IMR-90 (cell line): ENCODE results near the gene WDCP. TPM values are rescaled to one million over a fixed set of nuclear protein-coding genes. Genes with fewer than 3 reads are reported as not detected.

Experiments used
- ATAC-seq: fragments of 200-7000 bp; cut with Tn5 transposase; 2 replicates; pipeline ENCODE4 v1.9.1; 2020; ENCODE audit warnings: low read depth, mild to moderate bottlenecking, moderate library complexity
- BruUV-seq: library from RNA; stranded (reverse); fragments of 400-500 nt; replicated peaks from 2 replicates; lab custom pipeline; 2021; lab: Mats Ljungman, UMichigan
- CTCF ChIA-PET: fragments of 300-600 bp; formaldehyde crosslinking; extraction: SDS; loops from one replicate; lab custom pipeline; 2021; ENCODE audit warnings: antibody characterized with exemption; lab: Yijun Ruan, JAX
- POLR2A ChIA-PET: fragments of 300-600 bp; sonication (Branson Sonifier 250); formaldehyde crosslinking; loops from one replicate; lab custom pipeline; 2022; ENCODE audit warnings: antibody characterized with exemption; ENCODE audit not compliant: unreplicated experiment; lab: Charles Lee
- DNase-seq: peaks from one replicate; pipeline ENCODE4 v3.0.0; 2013
- H2AFZ ChIP-seq: replicated peaks from 2 replicates; pipeline ENCODE3; 2013; ENCODE audit warnings: low read length, mild to moderate bottlenecking; ENCODE audit not compliant: poor library complexity
- H2AK5ac ChIP-seq: 2 replicates; pipeline ENCODE4 v1.6.1; 2013; ENCODE audit warnings: low read depth, low read length, inconsistent platforms
- H2AK9ac ChIP-seq: replicated peaks from 2 replicates; pipeline ENCODE3; 2013; ENCODE audit warnings: mild to moderate bottlenecking, low read depth, low read length, moderate library complexity; ENCODE audit not compliant: poor library complexity
- H2BK120ac ChIP-seq: 2 replicates; pipeline ENCODE4 v1.6.1; 2013; ENCODE audit warnings: low read depth, low read length, inconsistent platforms
- H2BK15ac ChIP-seq: 3 replicates; pipeline ENCODE4 v1.6.1; 2013; ENCODE audit warnings: low read depth, low read length, inconsistent platforms
- H2BK20ac ChIP-seq: 2 replicates; pipeline ENCODE4 v1.6.1; 2013; ENCODE audit warnings: low read depth, mild to moderate bottlenecking, inconsistent platforms, low read length, moderate library complexity
- H2BK5ac ChIP-seq: 2 replicates; pipeline ENCODE4 v1.6.1; 2013; ENCODE audit warnings: mild to moderate bottlenecking, low read depth, low read length, inconsistent platforms; ENCODE audit not compliant: poor library complexity, severe bottlenecking
- H3K14ac ChIP-seq: replicated peaks from 2 replicates; pipeline ENCODE4 v1.6.1; 2013; ENCODE audit warnings: low read depth, low read length, inconsistent platforms
- H3K18ac ChIP-seq: 2 replicates; pipeline ENCODE4 v1.6.1; 2013; ENCODE audit warnings: low read depth, low read length, control low read depth
- H3K23ac ChIP-seq: 2 replicates; pipeline ENCODE4 v1.6.1; 2013; ENCODE audit warnings: low read depth, low read length, inconsistent platforms
- H3K27ac ChIP-seq: 2 replicates; pipeline ENCODE4 v1.5.1; 2013; ENCODE audit warnings: mild to moderate bottlenecking, control low read depth, low read length; ENCODE audit not compliant: insufficient read depth
- H3K27me3 ChIP-seq: 2 replicates; pipeline ENCODE4 v1.6.1; 2013; ENCODE audit warnings: low read length; ENCODE audit not compliant: control insufficient read depth, insufficient read depth
- H3K36me3 ChIP-seq: 2 replicates; pipeline ENCODE4 v1.6.1; 2013; ENCODE audit warnings: low read length, mixed read lengths; ENCODE audit not compliant: control insufficient read depth, insufficient read depth
- H3K4ac ChIP-seq: 2 replicates; pipeline ENCODE4 v1.6.1; 2013; ENCODE audit warnings: low read depth, low read length, inconsistent platforms
- H3K4me1 ChIP-seq: 2 replicates; pipeline ENCODE4 v1.6.1; 2013; ENCODE audit warnings: low read length, mixed read lengths; ENCODE audit not compliant: control insufficient read depth, insufficient read depth
- H3K4me2 ChIP-seq: 2 replicates; pipeline ENCODE4 v1.6.1; 2013; ENCODE audit warnings: low read depth, mild to moderate bottlenecking, control low read depth, low read length, moderate library complexity
- H3K4me3 ChIP-seq: 2 replicates; pipeline ENCODE4 v1.5.1; 2013; ENCODE audit warnings: low read depth, mild to moderate bottlenecking, control low read depth, low read length, moderate library complexity; ENCODE audit not compliant: insufficient read depth
- H3K56ac ChIP-seq: 2 replicates; pipeline ENCODE4 v1.6.1; 2013; ENCODE audit warnings: low read length, inconsistent platforms; ENCODE audit not compliant: insufficient read depth; ENCODE audit errors: extremely low read depth
- H3K79me1 ChIP-seq, 2 experiments: 2 replicates each; pipeline ENCODE4 v1.6.1; 2013; ENCODE audit warnings: low read length in 2 of 2, inconsistent platforms in 1 of 2, low read depth in 1 of 2
- H3K9ac ChIP-seq: 2 replicates; pipeline ENCODE4 v1.6.1; 2013; ENCODE audit warnings: low read depth, low read length, control low read depth
- H3K9me1 ChIP-seq: 2 replicates; pipeline ENCODE4 v1.6.1; 2013; ENCODE audit warnings: low read length, inconsistent platforms; ENCODE audit not compliant: insufficient read depth
- H3K9me3 ChIP-seq: 2 replicates; pipeline ENCODE4 v1.6.1; 2013; ENCODE audit warnings: low read length; ENCODE audit not compliant: control insufficient read depth, insufficient read depth
- H4K20me1 ChIP-seq: 2 replicates; pipeline ENCODE4 v1.6.1; 2013; ENCODE audit warnings: low read length, inconsistent platforms; ENCODE audit not compliant: insufficient read depth
- H4K5ac ChIP-seq: 2 replicates; pipeline ENCODE4 v1.6.1; 2013; ENCODE audit warnings: mild to moderate bottlenecking, low read depth, low read length, control low read depth
- H4K8ac ChIP-seq, 2 experiments: 2 replicates each; pipeline ENCODE4 v1.6.1; 2013; ENCODE audit warnings: low read depth in 2 of 2, low read length in 2 of 2, control low read depth in 1 of 2, inconsistent platforms in 1 of 2
- H4K91ac ChIP-seq: 2 replicates; pipeline ENCODE4 v1.6.1; 2013; ENCODE audit warnings: low read depth, low read length, inconsistent platforms; ENCODE audit not compliant: insufficient read depth
- BHLHE40 ChIP-seq: fragments of 150-350 bp; IDR thresholded peaks from 2 replicates; pipeline ENCODE4 v1.6.1; 2016; ENCODE audit warnings: mild to moderate bottlenecking, low read depth, low read length
- CEBPB ChIP-seq: IDR thresholded peaks from 2 replicates; pipeline ENCODE4 v1.6.1; 2012; ENCODE audit warnings: low read depth, low read length, improper control_type of control experiment
- CHD1 ChIP-seq: IDR thresholded peaks from 2 replicates; pipeline ENCODE4 v1.6.1; 2012; ENCODE audit warnings: low read depth, low read length, improper control_type of control experiment
- FOS ChIP-seq: fragments of 150-350 bp; IDR thresholded peaks from 2 replicates; pipeline ENCODE4 v1.6.1; 2016; ENCODE audit warnings: low read depth, low read length
- MAFK ChIP-seq: IDR thresholded peaks from 2 replicates; pipeline ENCODE4 v1.6.1; 2012; ENCODE audit warnings: low read depth, low read length, improper control_type of control experiment
- MAZ ChIP-seq: IDR thresholded peaks from 2 replicates; pipeline ENCODE4 v1.6.1; 2012; ENCODE audit warnings: low read depth, mild to moderate bottlenecking, low read length, improper control_type of control experiment, moderate library complexity, borderline replicate concordance
- MXI1 ChIP-seq: IDR thresholded peaks from 2 replicates; pipeline ENCODE4 v1.6.1; 2012; ENCODE audit warnings: low read depth, mild to moderate bottlenecking, low read length, moderate library complexity, borderline replicate concordance
- NFE2L2 ChIP-seq: fragments of 150-350 bp; IDR thresholded peaks from 2 replicates; pipeline ENCODE4 v1.6.1; 2016; ENCODE audit warnings: low read depth, mild to moderate bottlenecking, low read length
- POLR2A ChIP-seq: IDR thresholded peaks from 2 replicates; pipeline ENCODE4 v1.6.1; 2012; ENCODE audit warnings: mild to moderate bottlenecking, low read depth, low read length
- RAD21 ChIP-seq: IDR thresholded peaks from 2 replicates; pipeline ENCODE4 v1.6.1; 2012; ENCODE audit warnings: low read length, improper control_type of control experiment
- RCOR1 ChIP-seq: IDR thresholded peaks from 2 replicates; pipeline ENCODE4 v1.6.1; 2012; ENCODE audit warnings: mild to moderate bottlenecking, low read length, improper control_type of control experiment; ENCODE audit not compliant: insufficient replicate concordance
- RFX5 ChIP-seq: IDR thresholded peaks from 2 replicates; pipeline ENCODE4 v1.8.0; 2012; ENCODE audit warnings: low read depth, mild to moderate bottlenecking, low read length, moderate library complexity
- SMC3 ChIP-seq: fragments of 150-350 bp; IDR thresholded peaks from 2 replicates; pipeline ENCODE4 v1.6.1; 2016; ENCODE audit warnings: low read depth, mild to moderate bottlenecking, antibody characterized with exemption, low read length, moderate library complexity
- WGBS, 2 experiments: methylation state at CpG; one replicate each; pipeline versions ENCODE4 v1.1.5 to v1.1.7; 2013; ENCODE audit warnings: missing lambda C conversion rate in 2 of 2; ENCODE audit not compliant: insufficient read length in 1 of 2; ENCODE audit errors: extremely low coverage in 2 of 2; 5-methylcytosine and 5-hydroxymethylcytosine counted together
- dilution Hi-C: fragments of 300-500 bp; cut with HindIII; formaldehyde crosslinking; loops from one replicate; pipeline ENCODE4 v1.14.3; 2018; ENCODE audit warnings: low sequenced_read_pairs; ENCODE audit not compliant: unreplicated experiment
- in situ Hi-C: fragments of 300-500 bp; cut with MboI; formaldehyde crosslinking; loops from 3 replicates; pipeline ENCODE4 v1.14.3; 2019; ENCODE audit warnings: low sequenced_read_pairs, inconsistent platforms, mixed read lengths
- intact Hi-C: fragments of 100-400 bp; cut with micrococcal nuclease; formaldehyde crosslinking; loops from 2 replicates; pipeline ENCODE4 v1.10.0; 2022
- polyA plus RNA-seq, 3 experiments: library from polyadenylated mRNA; depleted of rRNA; stranded (reverse); fragments of >200 nt; gene quantifications; 2 replicates each; pipeline ENCODE4 v1.2.3, GENCODE V29; 2012; ENCODE audit warnings: low replicate concordance in 1 of 3
- total RNA-seq: library from RNA; depleted of rRNA; stranded (reverse); fragments of >200 nt; gene quantifications from 2 replicates; pipeline ENCODE4 v1.2.3, GENCODE V29; 2012
- TF ChIP-seq, protein P1 (sequence below): fragments of 150-350 bp; IDR thresholded peaks from 2 replicates; pipeline ENCODE4 v1.6.1; 2016; ENCODE audit warnings: low read depth, mild to moderate bottlenecking, low read length, moderate library complexity, borderline replicate concordance
- TF ChIP-seq, protein P2 (sequence below): conservative IDR thresholded peaks from 2 replicates; pipeline ENCODE4 v1.5.1; 2012; ENCODE audit warnings: mild to moderate bottlenecking, low read depth, low read length, improper control_type of control experiment
- TF ChIP-seq, protein P3 (sequence below): fragments of 150-350 bp; IDR thresholded peaks from 2 replicates; pipeline ENCODE4 v1.6.1; 2017; ENCODE audit warnings: mild to moderate bottlenecking, antibody characterized with exemption, low read length, low read depth

Gene WDCP
- total and polyA plus RNA-seq, 2 of the 4 experiments (the other 2 are of a cell fraction), result 6.8 to 18.6 TPM

DNA sequence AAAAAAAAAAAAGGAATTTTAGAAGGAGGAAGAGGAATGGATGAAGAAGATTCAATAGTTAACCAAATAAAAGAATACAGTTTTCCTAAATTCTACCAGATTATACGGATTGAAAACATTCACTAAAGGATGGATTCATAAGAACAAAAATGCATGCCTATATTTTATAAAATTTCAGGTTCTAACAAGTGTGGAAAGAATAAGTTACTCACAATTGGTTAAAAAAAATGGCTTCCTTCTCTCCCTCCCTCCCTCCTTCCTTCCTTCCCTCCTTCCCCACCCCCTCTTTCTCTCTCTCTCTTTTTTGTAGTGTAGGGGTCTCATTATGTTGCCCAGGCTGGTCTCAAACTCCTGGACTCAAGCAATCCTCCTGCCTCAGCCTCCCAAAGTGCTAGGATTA, 39.0 kb upstream of the WDCP start:
- ChIA-PET POLR2A (no interaction called here), CTCF (no interaction called here)
- Histone ChIP-seq H3K27ac (no peak overlapping the region), H2BK5ac (no peak overlapping the region), H2AFZ (no peak overlapping the region), H3K4me1 (peaks cover 4% of the 10 kb centered on the region; the same call in 1 of the 2 replicates), H4K20me1 (no peaks in the 10 kb centered on the region), H3K4ac (no peak overlapping the region), H2BK20ac (no peak overlapping the region), H3K18ac (no peak overlapping the region), H3K56ac (no peak overlapping the region), H2AK5ac (no peak overlapping the region), H4K5ac (no peak overlapping the region), H3K4me3 (no peak overlapping the region), H2BK15ac (no peak overlapping the region), H4K91ac (no peak overlapping the region), H3K14ac (no peak overlapping the region), H3K27me3 (no peaks in the 10 kb centered on the region), H2AK9ac (no peak overlapping the region), H3K9me1 (peaks cover 11% of the 10 kb centered on the region), H3K23ac (no peak overlapping the region), H3K9me3 (no peaks in the 10 kb centered on the region), H2BK120ac (no peak overlapping the region), H4K8ac (no peak overlapping the region), H3K36me3 (peaks cover 13% of the 10 kb centered on the region), H3K9ac (no peak overlapping the region), H3K4me2 (no peak overlapping the region), H3K79me1 (peaks cover 12 to 27% of the 10 kb centered on the region in 2 experiments)
- ATAC-seq, result no peak
- no peak for DNase-seq
- intact Hi-C loops (no loop called here), dilution Hi-C loops (no loop called here), in situ Hi-C loops (no loop called here)
- WGBS, 2 experiments, result no CpG with 5 or more reads among the region's 1 CpG
- TF ChIP-seq RCOR1 (no peak), BHLHE40 (no peak), SMC3 (no peak), CHD1 (no peak), RAD21 (no peak), MAFK (no peak), FOS (no peak), POLR2A (no peak), RFX5 (no peak), MAZ (no peak), CEBPB (no peak), NFE2L2 (no peak), MXI1 (no peak)
- TF ChIP-seq, protein P1, sequence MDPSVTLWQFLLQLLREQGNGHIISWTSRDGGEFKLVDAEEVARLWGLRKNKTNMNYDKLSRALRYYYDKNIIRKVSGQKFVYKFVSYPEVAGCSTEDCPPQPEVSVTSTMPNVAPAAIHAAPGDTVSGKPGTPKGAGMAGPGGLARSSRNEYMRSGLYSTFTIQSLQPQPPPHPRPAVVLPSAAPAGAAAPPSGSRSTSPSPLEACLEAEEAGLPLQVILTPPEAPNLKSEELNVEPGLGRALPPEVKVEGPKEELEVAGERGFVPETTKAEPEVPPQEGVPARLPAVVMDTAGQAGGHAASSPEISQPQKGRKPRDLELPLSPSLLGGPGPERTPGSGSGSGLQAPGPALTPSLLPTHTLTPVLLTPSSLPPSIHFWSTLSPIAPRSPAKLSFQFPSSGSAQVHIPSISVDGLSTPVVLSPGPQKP, result no peak
- TF ChIP-seq, protein P2, sequence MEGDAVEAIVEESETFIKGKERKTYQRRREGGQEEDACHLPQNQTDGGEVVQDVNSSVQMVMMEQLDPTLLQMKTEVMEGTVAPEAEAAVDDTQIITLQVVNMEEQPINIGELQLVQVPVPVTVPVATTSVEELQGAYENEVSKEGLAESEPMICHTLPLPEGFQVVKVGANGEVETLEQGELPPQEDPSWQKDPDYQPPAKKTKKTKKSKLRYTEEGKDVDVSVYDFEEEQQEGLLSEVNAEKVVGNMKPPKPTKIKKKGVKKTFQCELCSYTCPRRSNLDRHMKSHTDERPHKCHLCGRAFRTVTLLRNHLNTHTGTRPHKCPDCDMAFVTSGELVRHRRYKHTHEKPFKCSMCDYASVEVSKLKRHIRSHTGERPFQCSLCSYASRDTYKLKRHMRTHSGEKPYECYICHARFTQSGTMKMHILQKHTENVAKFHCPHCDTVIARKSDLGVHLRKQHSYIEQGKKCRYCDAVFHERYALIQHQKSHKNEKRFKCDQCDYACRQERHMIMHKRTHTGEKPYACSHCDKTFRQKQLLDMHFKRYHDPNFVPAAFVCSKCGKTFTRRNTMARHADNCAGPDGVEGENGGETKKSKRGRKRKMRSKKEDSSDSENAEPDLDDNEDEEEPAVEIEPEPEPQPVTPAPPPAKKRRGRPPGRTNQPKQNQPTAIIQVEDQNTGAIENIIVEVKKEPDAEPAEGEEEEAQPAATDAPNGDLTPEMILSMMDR, result no peak
- TF ChIP-seq, protein P3, sequence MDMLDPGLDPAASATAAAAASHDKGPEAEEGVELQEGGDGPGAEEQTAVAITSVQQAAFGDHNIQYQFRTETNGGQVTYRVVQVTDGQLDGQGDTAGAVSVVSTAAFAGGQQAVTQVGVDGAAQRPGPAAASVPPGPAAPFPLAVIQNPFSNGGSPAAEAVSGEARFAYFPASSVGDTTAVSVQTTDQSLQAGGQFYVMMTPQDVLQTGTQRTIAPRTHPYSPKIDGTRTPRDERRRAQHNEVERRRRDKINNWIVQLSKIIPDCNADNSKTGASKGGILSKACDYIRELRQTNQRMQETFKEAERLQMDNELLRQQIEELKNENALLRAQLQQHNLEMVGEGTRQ, result no peak
- BruUV-seq, result no TSS peak
